SK-N-SH treated with all-trans-retinoic acid at 6 μM for 48 hours (cell line): ENCODE measurements around the gene GNAQ.
A peak's percentile ranks its signal among the peaks of the same experiment; 100 is the strongest.
"Not testable (repeated sequence)": the region's sequence is repeated elsewhere in the genome, so short reads cannot be mapped to it uniquely, and the experiment has no call there.

Source experiments
- ATAC-seq: fragments of 200-7000 bp; cut with Tn5 transposase; 3 replicates; pipeline ENCODE4 v1.9.1; 2020; ENCODE audit warnings: mild to moderate bottlenecking, moderate library complexity
- ARNTL ChIP-seq: fragments of 450-650 bp; formaldehyde crosslinking; IDR thresholded peaks from 2 replicates; pipeline ENCODE4 v1.5.0; 2020; ENCODE audit warnings: low read depth, mild to moderate bottlenecking, moderate library complexity, borderline replicate concordance
- BACH2 ChIP-seq: fragments of 250-450 bp; sonication (Bioruptor Pico); IDR thresholded peaks from 2 replicates; pipeline ENCODE4 v1.9.0; 2021; ENCODE audit warnings: mild to moderate bottlenecking, borderline replicate concordance
- CREB5 ChIP-seq: fragments of 250-450 bp; sonication (Bioruptor Pico); IDR thresholded peaks from 2 replicates; pipeline ENCODE4 v1.5.1; 2020; ENCODE audit warnings: low read depth, mild to moderate bottlenecking, moderate library complexity
- CSDC2 ChIP-seq: fragments of 250-450 bp; sonication (Bioruptor Pico); IDR thresholded peaks from 2 replicates; pipeline ENCODE4 v1.5.0; 2020; ENCODE audit warnings: mild to moderate bottlenecking, moderate library complexity
- CSRNP3 ChIP-seq: fragments of 250-450 bp; sonication (Bioruptor Pico); IDR thresholded peaks from 2 replicates; pipeline ENCODE4 v1.5.1; 2021; ENCODE audit warnings: mild to moderate bottlenecking, moderate library complexity
- ESRRG ChIP-seq: fragments of 250-450 bp; sonication (Bioruptor Pico); IDR thresholded peaks from 2 replicates; pipeline ENCODE4 v1.6.1; 2021; ENCODE audit warnings: mild to moderate bottlenecking
- GLIS3 ChIP-seq: fragments of 250-450 bp; sonication (Bioruptor Pico); IDR thresholded peaks from 2 replicates; pipeline ENCODE4 v1.5.0; 2020; ENCODE audit warnings: mild to moderate bottlenecking, moderate library complexity
- ISL1 ChIP-seq: fragments of 250-450 bp; sonication (Bioruptor Pico); IDR thresholded peaks from 2 replicates; pipeline ENCODE4 v2.1.2; 2022; ENCODE audit warnings: mild to moderate bottlenecking, moderate library complexity
- OSR1 ChIP-seq: fragments of 250-450 bp; sonication (Bioruptor Pico); IDR thresholded peaks from 2 replicates; pipeline ENCODE4 v1.8.0; 2022; ENCODE audit warnings: moderate library complexity, mild to moderate bottlenecking, inconsistent platforms
- PATZ1 ChIP-seq: fragments of 250-450 bp; sonication (Bioruptor Pico); IDR thresholded peaks from 2 replicates; pipeline ENCODE4 v1.8.0; 2020; ENCODE audit warnings: mild to moderate bottlenecking, moderate library complexity, borderline replicate concordance
- PPARA ChIP-seq: fragments of 250-450 bp; sonication (Bioruptor Pico); IDR thresholded peaks from 2 replicates; pipeline ENCODE4 v1.5.0; 2020; ENCODE audit warnings: mild to moderate bottlenecking, borderline replicate concordance
- RARB ChIP-seq: fragments of 250-450 bp; sonication (Bioruptor Pico); IDR thresholded peaks from 2 replicates; pipeline ENCODE4 v1.8.0; 2021; ENCODE audit warnings: mild to moderate bottlenecking, moderate library complexity
- TCF4 ChIP-seq: fragments of 250-450 bp; sonication (Bioruptor Pico); IDR thresholded peaks from 2 replicates; pipeline ENCODE4 v1.8.0; 2021; ENCODE audit warnings: mild to moderate bottlenecking, moderate library complexity, borderline replicate concordance
- TOX ChIP-seq: fragments of 250-450 bp; sonication (Bioruptor Pico); IDR thresholded peaks from 2 replicates; pipeline ENCODE4 v1.8.0; 2021; ENCODE audit warnings: mild to moderate bottlenecking, moderate library complexity, borderline replicate concordance
- TSHZ2 ChIP-seq: fragments of 250-450 bp; sonication (Bioruptor Pico); IDR thresholded peaks from 2 replicates; pipeline ENCODE4 v1.5.0; 2020; ENCODE audit warnings: mild to moderate bottlenecking, moderate library complexity
- ZC3H10 ChIP-seq: fragments of 250-450 bp; sonication (Bioruptor Pico); IDR thresholded peaks from 2 replicates; pipeline ENCODE4 v1.5.1; 2021; ENCODE audit warnings: mild to moderate bottlenecking, moderate library complexity
- ZFP3 ChIP-seq: fragments of 250-450 bp; sonication (Bioruptor Pico); IDR thresholded peaks from 2 replicates; pipeline ENCODE4 v1.5.0; 2020; ENCODE audit warnings: mild to moderate bottlenecking, moderate library complexity
- ZFP30 ChIP-seq: fragments of 450-650 bp; formaldehyde crosslinking; IDR thresholded peaks from 2 replicates; pipeline ENCODE4 v1.5.0; 2022; ENCODE audit warnings: mild to moderate bottlenecking, moderate library complexity
- ZNF565 ChIP-seq: fragments of 450-650 bp; formaldehyde crosslinking; conservative IDR thresholded peaks from 2 replicates; pipeline ENCODE4 v1.5.0; 2020; ENCODE audit warnings: low read depth, mild to moderate bottlenecking, moderate library complexity
- ZNF70 ChIP-seq: fragments of 450-650 bp; formaldehyde crosslinking; IDR thresholded peaks from 2 replicates; pipeline ENCODE4 v1.5.0; 2020; ENCODE audit warnings: mild to moderate bottlenecking, moderate library complexity
- ZNF8 ChIP-seq: fragments of 450-650 bp; formaldehyde crosslinking; IDR thresholded peaks from 2 replicates; pipeline ENCODE4 v1.5.0; 2020; ENCODE audit warnings: mild to moderate bottlenecking, moderate library complexity

Gene GNAQ

GRCh38 chr9:77765781-77766259, 265.8 kb downstream of the GNAQ start:
- ATAC-seq, result no peak
- TF ChIP-seq BACH2 (CRISPR knock-in tag) (no peak), PPARA (CRISPR knock-in tag) (no peak), ISL1 (CRISPR knock-in tag) (no peak), CSRNP3 (CRISPR knock-in tag) (no peak), CSDC2 (CRISPR knock-in tag) (no peak), TOX (no peak), CREB5 (CRISPR knock-in tag) (no peak), ZNF70 (no peak), GLIS3 (no peak), ZC3H10 (CRISPR knock-in tag) (no peak), OSR1 (no peak), ESRRG (CRISPR knock-in tag) (no peak)

GRCh38 chr9:77764894-77765780, 266.5 kb downstream of the GNAQ start:
- TF ChIP-seq ZFP30 (CRISPR knock-in tag), result no peak
- TF ChIP-seq, all 23 proteins: peak for 0
- peak; percentile 72 for ATAC-seq

- TF ChIP-seq ZFP30 (CRISPR knock-in tag) (no peak), ARNTL (CRISPR knock-in tag) (no peak), ISL1 (CRISPR knock-in tag) (no peak), ZNF8 (CRISPR knock-in tag) (no peak)
- ATAC-seq, result no peak
Measured at GRCh38 chr9:77763566-77763965, 268.0 kb downstream of the GNAQ start.

- ATAC-seq, result not testable (repeated sequence)
Measured at GRCh38 chr9:77760919-77761318, 270.7 kb downstream of the GNAQ start.

GRCh38 chr9:77759391-77759790, 272.2 kb downstream of the GNAQ start:
- TF ChIP-seq ZFP3 (CRISPR knock-in tag) (no peak), ARNTL (CRISPR knock-in tag) (no peak), PPARA (CRISPR knock-in tag) (no peak), OSR1 (no peak), CREB5 (CRISPR knock-in tag) (no peak), ZC3H10 (CRISPR knock-in tag) (no peak)
- no peak for ATAC-seq

GRCh38 chr9:77756449-77756848, 275.2 kb downstream of the GNAQ start:
- ATAC-seq, result no peak

More at GRCh38 chr9:77756449-77756848, 275.2 kb downstream of the GNAQ start:
- TF ChIP-seq ZFP3 (CRISPR knock-in tag) (no peak), PATZ1 (no peak), ZNF70 (no peak), ZNF565 (no peak), ZNF8 (CRISPR knock-in tag) (no peak), TCF4 (CRISPR knock-in tag) (no peak), ISL1 (CRISPR knock-in tag) (no peak), BACH2 (CRISPR knock-in tag) (no peak), PPARA (CRISPR knock-in tag) (no peak), RARB (no peak), OSR1 (no peak), TOX (no peak), TSHZ2 (CRISPR knock-in tag) (no peak)
- TF ChIP-seq, all 23 proteins: peak for 0
